C4-2B (cell line): ENCODE data around the gene ARHGAP26.

Source experiments
- H3K27ac ChIP-seq: fragments of 450-650 bp; 2 replicates; pipeline ENCODE4 v1.5.1; 2017
- CTCF ChIP-seq: fragments of 450-650 bp; conservative IDR thresholded peaks from 2 replicates; pipeline ENCODE4 v1.5.1; 2017; ENCODE audit warnings: mild to moderate bottlenecking
- ZFX ChIP-seq: fragments of 450-650 bp; IDR thresholded peaks from 2 replicates; pipeline ENCODE4 v1.6.1; 2017

ARHGAP26 gene

GRCh38 chr5:143133721-143134120 lies 363.5 kb downstream of the ARHGAP26 start:
- TF ChIP-seq CTCF = no peak
- no peak for TF ChIP-seq ZFX
- H3K27ac ChIP-seq = no peak overlapping the region

- no peak for TF ChIP-seq ZFX
- TF ChIP-seq CTCF = no peak
These were observed 364.1 kb downstream of the ARHGAP26 start for GRCh38 chr5:143134269-143134668.

GRCh38 chr5:143134900-143135299 lies 364.7 kb downstream of the ARHGAP26 start:
- no peak for TF ChIP-seq ZFX
- no peak for TF ChIP-seq CTCF
- H3K27ac ChIP-seq = no peak overlapping the region

More at GRCh38 chr5:143134269-143134668, 364.1 kb downstream of the ARHGAP26 start:
- no peak overlapping the region for H3K27ac ChIP-seq

- TF ChIP-seq CTCF (no peak), ZFX (no peak)
- H3K27ac ChIP-seq = no peak overlapping the region
These were observed 365.8 kb downstream of the ARHGAP26 start for GRCh38 chr5:143135832-143136551.

- TF ChIP-seq CTCF (no peak), ZFX (no peak)
- no peak overlapping the region for H3K27ac ChIP-seq
These were observed 368.7 kb downstream of the ARHGAP26 start for GRCh38 chr5:143138839-143139238.

- TF ChIP-seq ZFX = no peak
- TF ChIP-seq CTCF = no peak
- H3K27ac ChIP-seq = no peak overlapping the region
These were observed 369.4 kb downstream of the ARHGAP26 start for GRCh38 chr5:143139585-143139984.

GRCh38 chr5:143140492-143141203 lies 370.5 kb downstream of the ARHGAP26 start:
- H3K27ac ChIP-seq = peak overlapping the region; percentile 41; the same call in 1 of the 2 replicates
- TF ChIP-seq ZFX = no peak
- TF ChIP-seq CTCF = no peak
